ENCODE measurements around the gene ATG10. TPM values are rescaled to one million over a fixed set of nuclear protein-coding genes. Genes with fewer than 3 reads are reported as not detected.
"Not testable (repeated sequence)": the region's sequence is repeated elsewhere in the genome, so short reads cannot be mapped to it uniquely, and the experiment has no call there.

ATG10 gene
- polyA plus RNA-seq, 1 donor from 2014 or later, result 12.1 TPM

GRCh38 chr5:81950996-81951395, 20.8 kb upstream of the ATG10 start:
- no peak for TF ChIP-seq EZH2 (IDR thresholded peaks at IDR 0.05; ENCODE audit: borderline replicate concordance, insufficient read depth, low read length, poor library complexity, severe bottlenecking)
- TF ChIP-seq REST (IDR thresholded peaks at IDR 0.05; ENCODE audit: borderline replicate concordance), result no peak
- no peak for TF ChIP-seq SMC3 (conservative IDR thresholded peaks at IDR 0.05; ENCODE audit: poor library complexity)
- no peak for TF ChIP-seq RAD21 (conservative IDR thresholded peaks at IDR 0.05)
- no peak for TF ChIP-seq CTCF (IDR thresholded peaks at IDR 0.05; ENCODE audit: poor library complexity, severe bottlenecking)
- no peak for TF ChIP-seq EP300 (conservative IDR thresholded peaks at IDR 0.05; ENCODE audit: poor library complexity, severe bottlenecking)
- TF ChIP-seq MXI1 (conservative IDR thresholded peaks at IDR 0.05; ENCODE audit: poor library complexity, severe bottlenecking), result no peak
- no peak for TF ChIP-seq TAF1 (IDR thresholded peaks at IDR 0.05; ENCODE audit: low read depth)
- TF ChIP-seq POLR2AphosphoS5 (IDR thresholded peaks at IDR 0.05), result no peak
- no peak overlapping the region for H3K4me3 ChIP-seq (ENCODE audit: low read length)
- H3K9me2 ChIP-seq (ENCODE audit: insufficient read depth, low read length), result no peaks in the 10 kb centered on the region
- no peaks in the 10 kb centered on the region for H4K20me1 ChIP-seq (ENCODE audit: insufficient read depth)
- H3K9me3 ChIP-seq (ENCODE audit: low read length), result no peaks in the 10 kb centered on the region
- H3K79me2 ChIP-seq (replicated peaks; ENCODE audit: insufficient read depth, low read length), result no peaks in the 10 kb centered on the region
- no peak overlapping the region for H2AFZ ChIP-seq (ENCODE audit: low read depth, low read length)
- no peaks in the 10 kb centered on the region for H3K27me3 ChIP-seq (ENCODE audit: insufficient read depth, low read depth, low read length)
- no peak overlapping the region for H3K4me2 ChIP-seq (ENCODE audit: low read length)
- H3K36me3 ChIP-seq (ENCODE audit: insufficient read depth, low read length), result no peaks in the 10 kb centered on the region
- no peaks in the 10 kb centered on the region for H3F3A ChIP-seq (ENCODE audit: insufficient read depth, low read length, poor library complexity, severe bottlenecking)
- no peak overlapping the region for H3K9ac ChIP-seq (ENCODE audit: low read length)
- H3K27ac ChIP-seq (ENCODE audit: low read length), result no peak overlapping the region

- not testable (repeated sequence) for H3K9me3 ChIP-seq (ENCODE audit: low read length); H3K79me2 ChIP-seq (replicated peaks; ENCODE audit: insufficient read depth, low read length); H2AFZ ChIP-seq (ENCODE audit: low read depth, low read length); H3K36me3 ChIP-seq (ENCODE audit: insufficient read depth, low read length); H3K27me3 ChIP-seq (ENCODE audit: insufficient read depth, low read depth, low read length); H3K27ac ChIP-seq (ENCODE audit: low read length); H3K9me2 ChIP-seq (ENCODE audit: insufficient read depth, low read length); H3K4me3 ChIP-seq (ENCODE audit: low read length); H3F3A ChIP-seq (ENCODE audit: insufficient read depth, low read length, poor library complexity, severe bottlenecking); H4K20me1 ChIP-seq (ENCODE audit: insufficient read depth); H3K9ac ChIP-seq (ENCODE audit: low read length); H3K4me2 ChIP-seq (ENCODE audit: low read length)
Observed at GRCh38 chr5:81954796-81955195, 17.0 kb upstream of the ATG10 start.

GRCh38 chr5:81958129-81958528, 13.7 kb upstream of the ATG10 start:
- not testable (repeated sequence) for H3K27me3 ChIP-seq (ENCODE audit: insufficient read depth, low read depth, low read length); H3K4me3 ChIP-seq (ENCODE audit: low read length); H3K4me2 ChIP-seq (ENCODE audit: low read length); H3K9ac ChIP-seq (ENCODE audit: low read length); H3K36me3 ChIP-seq (ENCODE audit: insufficient read depth, low read length); H2AFZ ChIP-seq (ENCODE audit: low read depth, low read length); H3K27ac ChIP-seq (ENCODE audit: low read length); H3F3A ChIP-seq (ENCODE audit: insufficient read depth, low read length, poor library complexity, severe bottlenecking); H3K9me2 ChIP-seq (ENCODE audit: insufficient read depth, low read length); H3K79me2 ChIP-seq (replicated peaks; ENCODE audit: insufficient read depth, low read length); H4K20me1 ChIP-seq (ENCODE audit: insufficient read depth); H3K9me3 ChIP-seq (ENCODE audit: low read length)

Measured in neural cell (in vitro differentiated cells).